ENCODE data around the gene LRRC7.

Gene LRRC7

DNA sequence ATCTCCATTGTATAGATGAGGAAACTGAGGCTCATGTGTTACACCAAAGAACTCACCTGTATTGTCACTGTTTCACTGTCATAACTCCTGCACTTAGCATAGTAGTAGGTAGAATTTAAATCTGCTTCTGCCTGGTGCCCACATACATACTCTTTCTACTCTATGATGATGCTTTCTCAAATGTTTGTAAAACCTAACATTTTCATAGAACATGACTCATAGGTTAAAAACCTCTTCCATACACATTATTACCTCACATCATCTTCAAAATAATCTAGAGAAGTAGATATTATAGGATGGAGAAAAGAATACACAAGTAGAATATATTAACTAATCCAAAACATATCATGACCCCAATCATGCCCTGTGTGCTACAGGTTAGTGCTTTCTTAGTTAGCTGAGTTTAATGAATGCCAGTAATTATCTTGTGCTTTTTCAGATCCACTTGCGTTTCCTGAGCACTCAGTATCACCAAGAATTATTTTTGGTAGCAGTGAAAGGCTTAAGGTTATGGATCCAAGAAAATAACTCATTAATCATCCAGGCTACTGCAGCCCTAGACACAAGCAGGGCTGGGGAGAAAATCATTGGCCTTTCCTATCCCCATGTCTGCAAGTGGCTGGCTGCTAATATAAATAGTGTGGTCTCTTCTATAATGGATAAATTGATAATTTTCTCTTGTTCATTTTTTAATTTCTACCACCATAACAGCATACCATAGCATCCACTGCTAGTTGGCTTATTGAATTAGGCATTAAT lies 480.8 kb downstream of the LRRC7 start:
- POLR2A ChIA-PET = no interaction called here
- CTCF ChIA-PET = no interaction called here
- TF ChIP-seq, protein P1, sequence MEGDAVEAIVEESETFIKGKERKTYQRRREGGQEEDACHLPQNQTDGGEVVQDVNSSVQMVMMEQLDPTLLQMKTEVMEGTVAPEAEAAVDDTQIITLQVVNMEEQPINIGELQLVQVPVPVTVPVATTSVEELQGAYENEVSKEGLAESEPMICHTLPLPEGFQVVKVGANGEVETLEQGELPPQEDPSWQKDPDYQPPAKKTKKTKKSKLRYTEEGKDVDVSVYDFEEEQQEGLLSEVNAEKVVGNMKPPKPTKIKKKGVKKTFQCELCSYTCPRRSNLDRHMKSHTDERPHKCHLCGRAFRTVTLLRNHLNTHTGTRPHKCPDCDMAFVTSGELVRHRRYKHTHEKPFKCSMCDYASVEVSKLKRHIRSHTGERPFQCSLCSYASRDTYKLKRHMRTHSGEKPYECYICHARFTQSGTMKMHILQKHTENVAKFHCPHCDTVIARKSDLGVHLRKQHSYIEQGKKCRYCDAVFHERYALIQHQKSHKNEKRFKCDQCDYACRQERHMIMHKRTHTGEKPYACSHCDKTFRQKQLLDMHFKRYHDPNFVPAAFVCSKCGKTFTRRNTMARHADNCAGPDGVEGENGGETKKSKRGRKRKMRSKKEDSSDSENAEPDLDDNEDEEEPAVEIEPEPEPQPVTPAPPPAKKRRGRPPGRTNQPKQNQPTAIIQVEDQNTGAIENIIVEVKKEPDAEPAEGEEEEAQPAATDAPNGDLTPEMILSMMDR (IDR thresholded peaks at IDR 0.05; ENCODE audit: insufficient read depth, low read length, missing control alignments) = no peak
- no peak overlapping the region for H3K4me3 ChIP-seq (ENCODE audit: low read depth, low read length)
- no peak for DNase-seq (ENCODE audit: low read depth, low spot score)

DNA sequence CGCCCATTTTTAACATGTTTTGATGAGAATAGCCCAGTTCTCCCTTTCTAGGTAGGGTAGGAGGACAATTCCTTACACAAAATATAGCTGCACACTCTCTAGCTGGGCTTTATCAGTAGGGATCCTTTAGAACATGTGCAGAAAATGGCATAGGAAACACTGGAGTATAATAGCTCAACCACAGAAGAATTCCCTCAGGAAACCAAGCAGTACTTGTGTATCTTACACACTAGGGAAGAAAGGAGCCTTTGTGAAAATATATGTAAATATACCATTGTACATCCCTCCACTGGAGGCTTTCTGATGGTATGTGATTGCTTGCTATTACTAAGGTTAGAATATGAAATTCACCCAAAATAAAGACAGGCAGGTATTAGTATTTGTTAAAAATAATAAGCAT lies 484.2 kb downstream of the LRRC7 start:
- TF ChIP-seq, protein P1 (IDR thresholded peaks at IDR 0.05; ENCODE audit: insufficient read depth, low read length, missing control alignments) = no peak
- H3K4me3 ChIP-seq (ENCODE audit: low read depth, low read length) = no peak overlapping the region
- ChIA-PET CTCF (interaction anchor here (1.0 kb wide), 1 partner anchor 7 kb away, joined by 3 read pairs; no protein-coding TSS in a partner anchor), POLR2A (no interaction called here)
- no peak for DNase-seq (ENCODE audit: low read depth, low spot score)

DNA sequence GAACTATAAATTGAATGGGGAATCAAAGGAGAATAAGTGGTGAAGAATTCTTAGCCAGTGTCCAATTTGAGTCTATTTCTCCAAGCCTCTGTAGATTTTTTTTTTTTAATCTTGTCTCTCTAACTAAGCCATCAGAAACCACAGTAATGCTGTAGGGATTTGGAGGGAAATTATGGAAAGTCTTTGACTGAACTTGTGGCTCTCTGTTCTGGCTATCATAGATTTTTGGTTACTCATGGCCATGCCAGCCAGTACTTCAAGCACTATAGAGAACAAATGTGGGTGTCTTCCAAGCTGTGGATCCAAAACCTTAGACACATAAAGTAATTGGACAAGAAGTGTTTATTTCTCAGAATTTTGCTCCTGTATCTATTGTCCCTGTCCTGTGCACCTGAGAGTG lies 489.8 kb downstream of the LRRC7 start:
- no peak overlapping the region for H3K4me3 ChIP-seq (ENCODE audit: low read depth, low read length)
- DNase-seq (ENCODE audit: low read depth, low spot score) = no peak
- TF ChIP-seq, protein P1 (IDR thresholded peaks at IDR 0.05; ENCODE audit: insufficient read depth, low read length, missing control alignments) = no peak
- ChIA-PET POLR2A (interaction anchor here (0.5 kb wide), 1 partner anchor 32 kb away, joined by 3 read pairs; no protein-coding TSS in a partner anchor), CTCF (no interaction called here)

DNA sequence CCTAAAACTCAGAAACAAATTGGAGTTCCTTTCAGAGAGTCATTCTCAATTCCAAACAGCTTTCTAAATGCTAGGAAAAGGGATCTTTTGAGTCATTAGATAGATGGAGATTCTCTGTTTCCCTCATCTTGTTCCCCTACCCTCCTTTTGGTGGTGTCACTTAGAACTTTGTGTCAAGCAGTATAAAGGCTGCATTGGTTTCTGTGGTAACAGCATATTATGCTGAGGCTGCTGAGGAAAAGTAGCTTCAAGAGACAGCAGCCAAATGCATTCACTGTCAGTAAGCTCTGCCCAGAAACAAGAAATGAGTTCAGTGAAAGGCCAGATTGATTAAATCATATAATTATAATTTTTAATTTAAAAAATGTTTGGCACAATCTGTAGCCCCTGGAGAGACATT lies 493.5 kb downstream of the LRRC7 start:
- POLR2A ChIA-PET = no interaction called here
- TF ChIP-seq, protein P1 (IDR thresholded peaks at IDR 0.05; ENCODE audit: insufficient read depth, low read length, missing control alignments) = no peak
- no peak overlapping the region for H3K4me3 ChIP-seq (ENCODE audit: low read depth, low read length)
- CTCF ChIA-PET = interaction anchor here (1.0 to 1.2 kb wide), 2 partner anchors 27 to 1566 kb away, joined by 3 read pairs; no protein-coding TSS in a partner anchor
- DNase-seq (ENCODE audit: low read depth, low spot score) = no peak

DNA sequence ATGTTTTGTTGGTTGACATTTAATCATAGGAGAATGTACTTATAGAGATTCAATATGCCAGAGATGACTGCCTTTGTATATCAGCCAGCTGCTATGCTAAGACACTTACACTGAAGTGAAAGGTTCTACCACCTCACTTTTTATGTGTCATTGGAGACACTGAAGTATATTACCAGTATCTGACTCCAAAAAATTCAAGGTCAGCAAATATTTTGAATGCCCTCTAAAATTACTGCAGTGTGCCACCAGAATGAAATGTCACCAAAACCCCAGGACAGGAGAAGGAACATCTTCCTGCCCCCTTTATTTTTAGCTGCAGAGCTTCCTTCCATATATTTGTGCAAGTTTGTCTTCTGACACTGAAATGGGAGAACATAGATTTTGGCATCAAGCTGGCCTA lies 496.1 kb downstream of the LRRC7 start:
- H3K4me3 ChIP-seq (ENCODE audit: low read depth, low read length) = no peak overlapping the region
- TF ChIP-seq, protein P1 (IDR thresholded peaks at IDR 0.05; ENCODE audit: insufficient read depth, low read length, missing control alignments) = no peak
- POLR2A ChIA-PET = no interaction called here
- CTCF ChIA-PET = interaction anchor here (1.0 kb wide), 1 partner anchor 79 kb away, joined by 3 read pairs; no protein-coding TSS in a partner anchor
- no peak for DNase-seq (ENCODE audit: low read depth, low spot score)

DNA sequence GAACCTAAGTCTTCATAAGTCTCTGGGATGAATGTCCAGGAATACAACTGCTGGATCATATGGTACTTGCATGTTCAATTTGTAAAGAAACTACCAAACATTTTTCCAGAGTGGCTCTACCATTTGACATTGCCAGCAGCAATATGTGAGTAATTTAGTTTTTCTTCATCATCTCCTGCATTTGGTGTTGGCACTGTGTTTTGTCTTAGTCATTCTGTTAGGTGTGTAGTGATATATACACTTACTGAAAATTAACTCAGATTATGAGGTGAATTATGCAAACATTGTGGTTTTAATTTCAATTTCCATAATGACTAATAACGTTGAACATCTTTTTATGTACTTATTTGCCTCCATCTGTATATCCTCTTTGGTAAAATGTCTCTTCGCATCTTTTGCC lies 499.0 kb downstream of the LRRC7 start:
- DNase-seq (ENCODE audit: low read depth, low spot score) = no peak
- no peak overlapping the region for H3K4me3 ChIP-seq (ENCODE audit: low read depth, low read length)
- TF ChIP-seq, protein P1 (IDR thresholded peaks at IDR 0.05; ENCODE audit: insufficient read depth, low read length, missing control alignments) = no peak
- POLR2A ChIA-PET = no interaction called here
- CTCF ChIA-PET = no interaction called here
